ENCODE measurements around the gene WEE1.

The WEE1 gene

DNA sequence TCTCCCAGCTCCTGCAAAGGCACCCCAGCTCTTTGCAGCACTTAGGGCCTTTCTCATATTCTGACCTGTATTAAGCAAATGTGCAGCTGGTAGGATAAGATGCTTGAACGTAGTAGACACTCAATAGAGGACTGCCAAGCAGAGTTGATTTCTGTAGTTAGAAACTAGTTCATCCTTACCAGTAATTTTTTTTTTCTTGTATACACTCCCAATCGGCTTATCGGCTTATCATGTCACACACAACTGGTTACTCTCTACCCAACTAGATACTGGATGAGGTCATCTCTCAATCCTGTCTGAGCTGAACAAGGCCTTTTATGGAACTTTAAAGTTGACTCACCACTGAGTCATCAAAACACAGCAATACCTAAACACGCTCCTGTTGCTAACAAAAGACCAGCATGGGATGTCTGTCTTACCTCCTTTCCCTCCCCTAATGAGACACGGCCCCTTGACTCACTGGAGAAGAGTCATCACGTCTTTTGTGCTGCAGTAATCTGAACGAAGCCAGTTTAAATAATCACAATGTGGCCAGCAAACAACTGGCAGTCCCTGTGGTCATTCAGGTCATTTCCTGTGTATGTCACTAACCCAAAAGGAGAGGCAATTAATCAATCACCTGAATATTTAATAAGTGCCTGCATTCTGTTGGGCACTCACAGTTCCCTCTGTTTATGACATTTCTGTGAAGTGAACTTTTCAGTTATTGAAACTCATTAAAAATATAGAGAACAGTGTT is 7.5 kb upstream of the WEE1 start:
- FAIRE-seq = peak; percentile 76
- peak; percentile 94 for DNase-seq (ENCODE audit: insufficient read length, low spot score)

DNA sequence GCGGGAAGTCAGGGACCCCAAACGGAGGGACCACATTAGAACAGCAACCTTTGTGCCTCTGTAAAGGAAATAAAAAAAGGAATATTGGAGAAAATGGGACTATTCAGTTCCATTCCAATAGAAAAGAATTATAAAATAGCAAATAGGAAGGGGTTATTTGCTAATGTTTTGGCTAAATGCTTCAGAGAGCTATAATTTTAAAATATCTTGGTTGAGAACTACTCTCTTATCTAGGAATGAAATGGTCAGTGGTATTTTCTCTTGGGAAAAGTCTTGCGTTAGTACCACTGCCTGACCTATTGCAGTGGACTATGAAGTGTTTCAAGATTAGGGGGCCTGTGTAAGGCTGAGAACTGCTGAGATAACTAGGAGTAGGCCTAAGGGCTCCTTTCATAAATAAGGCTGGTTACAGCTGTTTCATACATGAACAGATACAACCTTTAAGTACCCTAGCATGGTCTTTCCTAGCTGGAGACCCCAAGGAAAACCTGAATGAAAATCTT is 6.9 kb upstream of the WEE1 start:
- DNase-seq (ENCODE audit: insufficient read length, low spot score) (no peak), FAIRE-seq (no peak)

DNA sequence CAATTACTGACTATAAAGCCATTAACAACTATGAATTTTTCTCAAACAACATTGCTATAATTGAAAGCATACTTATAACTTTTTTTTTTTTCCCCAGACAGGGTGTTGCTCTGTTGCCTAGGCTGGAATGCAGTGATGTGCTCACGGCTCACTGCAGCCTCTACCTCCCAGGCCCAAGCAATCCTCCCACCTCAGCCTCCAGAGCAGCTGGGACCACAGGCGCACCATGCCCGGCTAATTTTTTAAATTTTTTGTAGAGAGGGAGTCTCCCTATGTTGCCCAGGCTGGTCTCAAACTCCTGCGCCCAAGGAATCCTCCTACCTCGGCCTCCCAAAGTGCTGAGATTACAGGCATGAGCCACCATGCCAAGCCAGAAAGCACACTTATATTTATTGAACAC is 6.1 kb upstream of the WEE1 start:
- DNase-seq (ENCODE audit: insufficient read length, low spot score) (no peak), FAIRE-seq (no peak)

DNA sequence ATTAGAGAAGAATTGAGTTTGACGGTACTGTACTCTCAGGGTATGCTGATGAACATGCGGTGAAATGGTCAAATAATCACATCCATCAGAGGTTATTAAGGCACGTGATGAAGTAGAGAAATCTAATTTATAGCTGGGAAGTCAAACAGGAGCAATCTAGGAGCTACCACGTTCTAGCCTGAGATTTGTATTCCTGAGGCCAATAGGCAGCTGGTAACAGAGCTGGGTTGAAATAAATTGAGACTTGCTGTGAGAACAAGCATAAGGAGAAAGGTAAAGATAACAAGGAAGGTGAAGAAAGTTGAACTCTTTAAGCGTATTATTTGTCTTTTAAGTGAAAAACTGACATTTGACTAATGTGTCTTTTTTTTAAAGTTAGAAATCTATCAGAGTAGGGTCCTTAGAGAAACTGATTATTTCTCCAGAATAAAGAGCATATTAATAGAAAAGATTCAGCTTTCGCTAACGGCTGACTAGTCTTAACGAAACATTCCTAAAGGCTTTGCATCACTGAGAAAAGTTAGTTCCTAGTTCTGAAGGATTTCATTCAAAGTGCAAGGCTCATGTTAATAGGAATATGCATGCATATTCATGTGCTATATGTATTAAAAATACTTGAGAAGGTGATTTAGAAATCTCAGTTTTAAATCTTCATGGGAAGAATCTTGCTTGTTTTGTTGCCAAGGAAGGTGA is 5.2 kb upstream of the WEE1 start:
- no peak for FAIRE-seq
- no peak for DNase-seq (ENCODE audit: insufficient read length, low spot score)

DNA sequence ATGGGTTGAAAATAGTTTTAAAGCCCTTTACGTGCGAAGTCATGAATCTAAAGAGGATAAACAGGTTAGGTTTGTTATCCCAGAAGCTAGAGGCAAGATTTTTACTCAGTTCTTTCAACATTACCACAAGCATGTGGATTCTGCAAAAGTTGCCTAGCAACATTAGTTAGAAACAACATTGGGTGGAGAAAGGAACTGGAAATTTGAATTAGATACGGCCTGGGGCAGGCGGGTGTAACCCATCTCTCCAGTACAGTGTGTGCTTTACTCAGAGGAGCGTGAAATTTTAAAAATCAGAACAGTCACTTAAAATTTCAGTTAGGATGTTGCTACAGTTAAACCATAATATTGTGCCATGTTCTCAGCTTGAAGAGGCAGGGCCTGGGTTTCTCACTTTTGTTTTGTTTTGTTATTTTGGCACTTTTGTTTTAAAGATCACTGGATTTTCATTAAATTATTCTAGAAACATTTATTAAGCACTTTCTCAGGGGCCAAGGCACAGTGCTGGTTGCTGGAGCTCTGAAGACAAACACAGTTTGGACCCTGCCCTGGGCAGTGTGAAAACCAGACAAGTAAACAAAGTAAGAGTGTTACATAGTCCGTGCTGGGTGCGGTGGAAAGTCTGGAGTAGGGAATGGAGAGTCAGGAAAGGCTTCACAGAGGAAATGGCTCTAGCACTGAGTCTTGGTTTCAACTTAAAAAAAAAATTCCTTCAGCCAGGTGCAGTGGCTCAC is 4.4 kb upstream of the WEE1 start:
- DNase-seq (ENCODE audit: insufficient read length, low spot score) = no peak
- FAIRE-seq = no peak

DNA sequence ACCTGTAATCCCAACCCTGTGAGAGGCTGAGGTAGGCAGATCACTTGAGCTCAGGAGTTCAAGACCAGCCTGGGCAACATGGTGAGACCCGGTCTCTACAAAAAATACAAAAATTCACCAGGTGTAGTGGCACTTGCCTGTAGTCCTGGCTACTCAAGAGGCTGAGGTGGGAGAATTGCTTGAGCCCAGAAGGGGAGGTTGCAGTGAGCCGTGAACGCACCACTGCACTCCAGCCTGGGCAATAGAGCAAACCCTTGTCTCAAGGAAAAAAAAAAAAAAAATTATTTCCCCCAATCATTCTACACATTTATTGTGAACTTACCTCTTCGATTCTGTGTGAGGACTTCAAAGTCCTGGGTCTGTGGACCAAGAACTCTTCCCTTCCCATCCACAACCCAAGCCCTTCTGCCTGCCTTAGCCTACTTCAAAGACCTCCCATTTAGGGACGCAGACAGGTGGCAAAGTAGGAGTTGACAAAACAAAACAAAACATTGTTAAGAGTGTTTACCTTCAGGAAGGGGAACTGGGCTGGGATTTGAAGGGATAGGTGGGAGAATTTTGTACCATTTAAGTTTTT is 3.8 kb upstream of the WEE1 start:
- FAIRE-seq (no peak), DNase-seq (ENCODE audit: insufficient read length, low spot score) (no peak)

DNA sequence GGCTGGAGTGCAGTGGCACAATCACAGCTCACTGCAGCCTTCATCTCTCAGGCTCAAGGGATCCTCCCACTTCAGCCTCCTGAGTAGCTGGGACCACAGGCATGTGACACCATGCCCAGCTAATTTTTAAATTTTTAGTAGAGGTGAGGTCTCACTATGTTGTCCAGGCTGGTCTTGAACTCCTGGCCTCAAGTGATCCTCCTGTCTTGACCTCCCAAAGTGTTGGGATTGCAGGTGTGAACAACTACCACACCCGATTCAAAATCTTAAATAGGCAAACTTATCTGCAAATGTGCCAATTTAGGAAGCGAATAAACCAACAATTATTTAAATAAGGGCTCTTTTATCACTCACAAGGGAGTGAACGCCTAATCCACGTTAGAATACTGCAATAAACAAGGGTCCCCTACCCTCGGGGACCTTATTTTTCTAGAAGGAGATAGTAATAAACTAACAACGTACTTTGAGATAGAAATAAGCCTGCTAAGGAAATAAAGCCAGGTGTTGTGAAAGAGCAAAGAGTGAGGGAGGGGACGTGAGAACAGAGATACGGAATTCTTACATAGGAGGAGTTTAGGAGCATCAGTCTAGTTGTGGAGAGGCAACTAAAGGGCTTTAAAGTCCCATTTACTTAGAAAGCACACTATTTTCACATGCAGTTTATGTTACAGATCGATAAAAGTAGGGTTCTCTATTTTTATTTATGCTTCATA is 3.0 kb upstream of the WEE1 start:
- no peak for FAIRE-seq
- no peak for DNase-seq (ENCODE audit: insufficient read length, low spot score)

DNA sequence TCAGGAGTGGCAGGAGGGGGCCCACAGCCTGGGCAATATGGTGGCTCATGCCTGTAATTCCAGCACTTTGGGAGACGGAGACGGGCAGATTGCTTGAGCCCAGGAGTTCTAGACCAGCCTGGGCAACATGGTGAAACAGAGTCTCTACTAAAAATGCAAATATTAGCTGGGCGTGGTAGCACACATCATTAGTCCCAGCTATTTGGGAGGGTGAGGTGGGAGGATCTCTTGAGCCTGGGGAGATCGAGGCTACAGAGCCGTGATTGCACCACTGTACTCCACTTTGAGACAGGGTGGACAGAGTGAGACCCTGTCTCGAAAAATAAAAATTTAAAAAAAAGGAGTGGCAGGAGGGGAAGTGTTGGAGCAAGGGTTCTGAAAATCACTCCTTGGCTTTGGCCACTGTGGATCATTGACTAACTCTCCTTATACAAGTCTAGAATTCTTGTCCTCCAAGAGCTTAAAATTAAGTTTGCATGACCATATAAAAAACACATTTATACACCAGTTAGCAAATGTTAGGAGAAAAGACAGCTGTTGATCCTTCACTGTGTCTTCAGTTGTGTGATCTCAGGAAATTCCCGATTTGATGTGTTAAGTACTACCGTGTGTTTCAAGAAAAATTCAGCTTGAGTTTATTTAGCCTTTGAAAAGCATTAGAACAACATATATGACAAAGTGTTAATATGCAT is 2.3 kb upstream of the WEE1 start:
- DNase-seq (ENCODE audit: insufficient read length, low spot score) = no peak
- no peak for FAIRE-seq

DNA sequence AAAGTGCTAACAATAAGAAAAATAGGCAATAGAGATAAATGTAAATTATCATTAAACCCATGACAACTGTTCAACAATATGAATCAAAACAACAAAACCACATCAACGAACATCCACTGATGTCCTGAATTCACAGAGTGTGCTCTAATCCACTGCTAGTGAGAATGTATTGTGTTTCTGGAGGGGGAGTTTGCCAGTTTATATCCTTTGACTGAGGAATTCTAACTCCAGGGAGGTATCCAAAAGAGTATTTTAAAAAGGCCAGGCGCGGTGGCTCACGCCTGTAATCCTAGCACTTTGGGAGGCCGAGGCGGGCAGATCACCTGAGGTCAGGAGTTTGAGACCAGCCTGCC is 1.7 kb upstream of the WEE1 start:
- DNase-seq (ENCODE audit: insufficient read length, low spot score) (no peak), FAIRE-seq (no peak)

DNA sequence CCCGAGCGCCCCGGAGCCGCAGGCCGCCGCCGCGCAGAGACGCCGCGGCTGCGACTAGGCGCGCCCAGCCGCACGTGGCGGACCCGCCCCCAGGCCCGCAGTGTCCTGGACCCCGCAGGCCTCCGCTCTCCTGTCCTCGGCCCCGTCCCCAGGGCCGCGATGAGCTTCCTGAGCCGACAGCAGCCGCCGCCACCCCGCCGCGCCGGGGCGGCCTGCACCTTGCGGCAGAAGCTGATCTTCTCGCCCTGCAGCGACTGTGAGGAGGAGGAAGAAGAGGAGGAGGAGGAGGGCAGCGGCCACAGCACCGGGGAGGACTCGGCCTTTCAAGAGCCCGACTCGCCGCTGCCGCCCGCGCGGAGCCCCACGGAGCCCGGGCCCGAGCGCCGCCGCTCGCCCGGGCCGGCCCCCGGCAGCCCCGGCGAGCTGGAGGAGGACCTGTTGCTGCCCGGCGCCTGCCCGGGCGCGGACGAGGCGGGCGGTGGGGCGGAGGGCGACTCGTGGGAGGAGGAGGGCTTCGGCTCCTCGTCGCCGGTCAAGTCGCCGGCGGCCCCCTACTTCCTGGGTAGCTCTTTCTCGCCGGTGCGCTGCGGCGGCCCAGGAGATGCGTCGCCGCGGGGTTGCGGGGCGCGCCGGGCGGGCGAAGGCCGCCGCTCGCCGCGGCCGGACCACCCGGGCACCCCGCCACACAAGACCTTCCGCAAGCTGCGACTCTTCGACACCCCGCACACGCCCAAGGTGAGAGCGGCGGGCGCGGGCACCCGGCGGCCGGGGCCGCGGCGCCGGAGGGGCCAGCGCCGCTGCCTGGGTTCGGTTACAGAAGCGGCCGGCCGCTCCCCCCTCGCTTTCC is 528 bp downstream of the WEE1 start:
- FAIRE-seq (no peak), DNase-seq (ENCODE audit: insufficient read length, low spot score) (no peak)

DNA sequence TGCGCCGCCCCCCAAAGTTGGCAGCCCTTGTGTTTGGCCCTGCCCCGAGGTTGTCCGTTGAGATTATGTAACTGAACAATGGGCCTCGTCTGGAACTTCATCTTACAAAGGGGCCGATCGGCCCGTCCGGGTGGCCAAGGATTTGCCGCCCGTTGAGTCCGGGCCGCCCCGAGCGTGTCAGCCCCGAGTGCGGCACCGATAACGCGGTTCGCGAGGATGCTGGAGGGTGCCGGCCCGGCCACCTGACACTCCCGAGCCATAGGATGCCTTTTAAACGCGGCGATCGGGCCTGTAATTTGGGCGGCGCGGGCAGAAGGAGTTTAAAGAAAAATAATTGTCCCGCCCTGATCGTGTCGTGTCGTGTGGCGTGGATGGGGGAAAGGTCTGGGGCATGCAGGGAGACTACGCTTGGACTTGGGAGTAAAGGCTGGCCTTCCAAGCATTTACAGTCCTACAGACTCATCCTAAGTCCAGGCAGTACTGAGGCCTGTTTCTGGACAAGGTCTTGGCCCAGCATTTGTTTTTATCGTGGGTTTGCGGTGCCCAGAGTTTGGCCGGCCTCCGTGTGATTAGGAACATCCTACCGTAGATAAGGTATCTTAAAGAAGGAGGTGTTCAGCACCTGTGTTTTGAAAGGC is 1.3 kb downstream of the WEE1 start:
- no peak for FAIRE-seq
- DNase-seq (ENCODE audit: insufficient read length, low spot score) = no peak

DNA sequence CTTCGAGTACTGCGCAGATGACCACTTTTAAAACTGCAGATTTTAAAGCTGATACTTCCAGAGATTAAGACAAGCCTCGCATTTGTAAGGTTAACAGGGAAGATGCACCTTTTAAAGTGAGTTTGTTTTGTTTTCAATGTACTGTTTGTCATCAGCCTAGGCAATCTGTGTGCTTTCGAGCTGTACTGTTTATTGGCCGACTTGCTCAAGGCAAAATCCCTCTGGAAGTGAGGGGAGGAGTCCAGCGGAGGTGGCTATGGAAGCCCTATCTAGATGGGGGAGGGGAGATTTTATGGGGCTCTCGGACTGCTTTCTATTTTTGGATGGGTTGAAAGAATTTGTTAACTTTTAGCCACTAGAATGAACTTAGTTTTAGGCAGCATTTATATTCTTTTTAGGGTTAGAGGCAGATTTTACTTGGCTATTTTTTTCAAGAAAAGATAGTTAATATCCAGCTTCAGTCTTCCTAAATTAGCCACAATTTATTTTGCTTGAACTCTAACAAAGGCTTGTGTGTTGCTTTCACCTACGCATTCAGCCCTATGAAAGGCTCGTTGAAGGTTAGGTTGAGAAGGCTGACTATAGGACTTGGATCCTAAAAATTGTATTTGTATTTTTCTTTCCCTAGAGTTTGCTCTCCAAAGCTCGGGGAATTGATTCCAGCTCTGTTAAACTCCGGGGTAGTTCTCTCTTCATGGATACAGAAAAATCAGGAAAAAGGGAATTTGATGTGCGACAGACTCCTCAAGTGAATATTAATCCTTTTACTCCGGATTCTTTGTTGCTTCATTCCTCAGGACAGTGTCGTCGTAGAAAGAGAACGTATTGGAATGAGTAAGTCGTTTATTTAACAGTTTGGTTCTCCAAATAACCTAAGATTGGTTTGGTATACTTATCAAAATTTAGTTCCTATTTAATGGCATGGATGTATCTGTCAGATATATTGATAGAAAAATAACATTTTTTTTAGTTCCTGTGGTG is 2.1 kb downstream of the WEE1 start:
- DNase-seq (ENCODE audit: insufficient read length, low spot score) = peak; percentile 55
- no peak for FAIRE-seq

DNA sequence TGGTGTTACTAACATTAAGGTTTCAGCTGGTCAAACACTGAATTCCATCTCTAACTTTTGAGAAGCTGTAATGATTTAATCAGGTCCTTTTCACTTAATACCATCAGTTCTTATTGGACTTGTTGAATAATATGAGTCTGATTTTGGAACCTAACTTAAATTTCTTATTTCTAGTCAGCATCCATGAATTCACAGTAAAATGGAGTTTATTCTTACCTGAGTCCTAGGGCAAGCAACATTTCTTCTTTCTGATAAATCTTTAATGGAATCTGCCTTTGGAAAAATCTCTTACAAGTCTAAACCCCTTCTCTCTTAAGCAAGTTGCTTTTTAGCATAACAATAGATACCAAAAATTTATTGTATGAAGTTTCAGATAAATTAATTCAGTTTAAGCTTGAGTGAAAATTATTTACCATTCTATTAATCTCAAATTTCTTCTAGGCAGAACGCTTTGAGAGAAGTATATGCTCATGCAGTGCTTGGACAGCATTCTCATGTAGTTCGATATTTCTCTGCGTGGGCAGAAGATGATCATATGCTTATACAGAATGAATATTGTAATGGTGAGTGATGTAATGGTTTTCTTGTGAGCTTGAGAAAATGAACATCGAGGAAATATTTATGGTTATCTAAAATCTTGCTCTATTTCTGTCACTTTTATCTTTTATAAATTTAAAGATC is 3.4 kb downstream of the WEE1 start:
- FAIRE-seq (no peak), DNase-seq (ENCODE audit: insufficient read length, low spot score) (no peak)

DNA sequence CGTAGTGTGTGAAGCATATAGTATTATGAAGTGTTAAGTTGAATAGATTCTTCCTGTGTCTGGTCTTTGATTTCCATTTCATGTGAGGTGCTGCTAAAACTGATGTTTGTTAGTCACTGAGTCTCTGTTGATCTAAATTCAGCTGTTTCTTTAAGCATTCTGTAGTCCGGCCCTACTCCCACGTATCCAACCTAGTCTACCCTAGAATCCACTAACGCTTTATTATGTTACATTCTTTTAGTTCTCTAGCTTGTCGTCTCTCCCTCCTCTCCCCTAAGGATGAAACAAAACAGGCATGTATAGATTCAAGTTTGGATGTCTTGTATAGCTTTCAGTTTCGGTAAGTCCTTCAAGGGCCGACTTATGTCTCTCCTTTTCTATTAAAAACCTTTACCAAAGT is 4.1 kb downstream of the WEE1 start:
- FAIRE-seq = no peak
- no peak for DNase-seq (ENCODE audit: insufficient read length, low spot score)

DNA sequence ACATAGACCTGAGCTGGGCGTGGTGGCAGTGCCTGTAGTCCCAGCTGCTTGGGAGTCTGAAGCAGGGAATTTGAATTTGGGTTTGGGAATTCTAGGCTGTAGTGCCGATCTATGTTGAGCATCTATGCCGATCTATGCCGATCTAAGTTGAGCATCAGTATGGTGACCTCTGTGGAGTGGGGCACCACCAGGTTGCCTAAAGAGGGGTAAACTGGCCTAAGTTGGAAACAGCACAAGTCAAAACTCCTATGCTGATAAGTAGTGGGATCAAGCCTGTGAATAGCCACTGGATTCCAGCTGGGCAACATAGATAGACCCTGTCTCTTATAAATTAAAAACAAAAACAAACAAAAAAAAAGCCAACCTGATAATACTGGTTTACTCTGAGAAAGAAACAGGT is 7.4 kb downstream of the WEE1 start:
- FAIRE-seq = no peak

DNA sequence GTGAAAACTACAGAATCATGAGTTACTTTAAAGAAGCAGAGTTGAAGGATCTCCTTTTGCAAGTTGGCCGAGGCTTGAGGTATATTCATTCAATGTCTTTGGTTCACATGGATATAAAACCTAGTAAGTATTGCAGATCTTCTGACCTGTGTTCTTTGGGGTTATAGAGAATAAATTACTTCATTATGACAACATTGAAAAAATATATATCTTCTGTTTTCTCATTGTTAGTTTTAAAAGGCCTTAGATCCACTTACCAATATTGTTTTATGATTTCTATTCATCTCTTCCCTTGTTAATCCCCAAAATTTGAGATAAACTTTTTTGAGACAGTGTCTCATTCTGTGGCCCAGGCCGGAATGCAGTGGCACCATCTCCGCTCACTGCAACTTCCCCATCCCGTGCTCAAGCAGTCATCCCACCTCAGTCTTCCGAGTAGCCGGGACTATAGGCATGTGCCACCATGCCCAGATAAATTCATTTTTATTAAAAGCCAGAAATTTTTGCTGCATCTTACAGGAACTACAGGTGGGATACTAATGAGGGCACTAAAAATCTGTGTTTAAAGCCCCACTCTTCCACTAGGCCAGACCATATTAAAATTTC is 8.2 kb downstream of the WEE1 start:
- DNase-seq (ENCODE audit: insufficient read length, low spot score) (no peak), FAIRE-seq (no peak)

More for the DNA sequence above, 7.4 kb downstream of the WEE1 start:
- DNase-seq (ENCODE audit: insufficient read length, low spot score) = no peak

DNA sequence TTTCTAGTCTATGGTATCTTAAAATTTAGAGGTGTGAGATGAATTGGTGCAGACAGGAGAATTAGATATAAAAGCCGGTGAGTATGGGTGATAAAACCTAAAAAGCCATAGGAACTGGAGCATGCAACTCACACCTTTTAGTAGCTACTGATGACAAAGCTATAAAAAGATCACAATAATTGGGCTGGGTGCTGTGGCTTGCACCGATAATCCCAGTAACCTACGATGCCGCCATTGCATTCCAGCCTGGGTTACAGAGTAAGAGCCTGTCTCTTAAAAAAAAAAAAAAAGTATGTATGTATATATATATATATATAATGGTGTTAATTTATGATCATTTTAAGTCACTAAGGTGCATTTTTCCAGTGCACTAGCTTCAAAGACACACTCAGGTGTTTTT is 17.2 kb downstream of the WEE1 start:
- DNase-seq (ENCODE audit: insufficient read length, low spot score) (no peak), FAIRE-seq (no peak)

All from HTR-8/SVneo (cell line).